NCI-H2107 (cell line): Measurements from ENCODE around the gene TRAF3IP3.
A peak's percentile ranks its signal among the peaks of the same experiment; 100 is the strongest.
"Not testable (repeated sequence)": the region's sequence is repeated elsewhere in the genome, so short reads cannot be mapped to it uniquely, and the experiment has no call there.

Source experiments
- DNase-seq: peaks from one replicate; lab custom pipeline; 2025; lab: John Stamatoyannopoulos, UW

The TRAF3IP3 gene

DNA sequence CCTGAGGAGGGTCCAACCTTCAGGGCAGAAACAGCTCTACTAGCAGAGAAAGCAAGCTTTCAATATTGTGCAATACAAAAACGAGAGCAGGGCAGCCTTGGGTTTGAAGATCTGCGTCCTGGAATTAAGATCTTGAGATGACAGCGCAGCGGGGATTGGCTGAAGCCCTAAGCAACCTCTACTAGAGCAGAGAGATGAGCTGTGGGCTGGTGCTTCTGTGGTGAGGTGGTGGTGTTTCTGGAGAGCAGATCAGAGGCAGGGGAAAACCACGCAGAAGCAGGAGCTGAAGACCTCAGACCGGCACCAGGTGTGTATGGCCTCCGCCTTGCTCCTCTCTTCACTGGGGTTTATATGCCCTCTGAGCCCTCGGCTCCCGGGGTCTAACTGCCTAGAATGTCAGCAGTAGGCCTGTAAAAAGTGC, 12.5 kb downstream of the TRAF3IP3 start:
- DNase-seq = no peak

DNA sequence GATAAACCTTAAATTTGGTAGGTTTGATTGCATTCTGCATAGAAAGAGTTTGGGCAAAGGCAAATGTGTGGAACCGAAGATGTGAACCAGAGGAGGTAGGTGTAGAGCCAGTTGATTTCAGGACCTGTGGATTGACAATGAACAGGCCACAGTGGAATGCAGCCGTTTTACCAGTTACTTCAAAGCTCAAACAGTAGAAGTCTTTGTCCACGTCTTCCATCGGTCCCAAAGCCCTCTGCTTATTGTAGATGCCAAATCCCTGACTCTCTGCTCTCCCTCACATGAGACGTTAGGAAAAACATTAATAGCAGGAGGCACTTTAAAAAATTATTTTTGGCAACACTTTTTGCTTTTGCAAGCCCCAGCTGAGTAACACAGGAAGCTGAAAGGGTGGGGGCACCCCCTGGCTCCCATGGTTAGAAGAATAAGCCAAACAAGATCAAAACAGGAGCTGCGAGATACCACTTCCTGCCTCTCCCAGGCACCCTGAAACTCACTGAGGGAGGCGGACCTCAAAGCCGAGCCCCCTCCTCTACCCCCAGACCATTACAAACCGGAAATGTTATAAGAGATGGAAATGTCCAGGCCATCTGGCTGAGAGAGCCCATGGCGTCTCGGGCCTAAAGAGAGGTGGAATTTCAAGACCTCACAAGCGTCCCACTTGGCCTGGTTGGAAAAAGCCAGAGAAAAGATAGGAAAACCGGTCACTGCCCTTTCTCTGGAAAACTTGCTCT, 13.5 kb downstream of the TRAF3IP3 start:
- no peak for DNase-seq

DNA sequence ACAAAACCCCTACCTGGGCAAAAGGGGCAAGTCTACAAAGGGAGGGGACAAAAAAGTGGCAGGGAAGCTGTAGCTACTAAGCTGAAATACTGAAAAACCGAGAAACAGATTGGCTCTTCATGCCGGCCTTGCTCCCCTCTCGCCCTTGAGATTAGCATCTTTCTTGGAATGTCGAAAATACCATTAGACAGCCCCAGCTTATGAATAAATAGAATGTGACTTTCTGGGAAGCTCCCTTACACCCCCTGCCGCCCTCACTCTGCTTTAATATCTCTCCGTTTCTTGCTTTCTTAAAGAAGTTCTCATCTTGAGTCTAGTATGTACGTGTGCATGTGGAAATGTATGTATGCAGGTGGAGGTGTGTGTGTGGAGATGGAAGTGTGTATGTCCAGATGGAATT, 14.1 kb downstream of the TRAF3IP3 start:
- no peak for DNase-seq

DNA sequence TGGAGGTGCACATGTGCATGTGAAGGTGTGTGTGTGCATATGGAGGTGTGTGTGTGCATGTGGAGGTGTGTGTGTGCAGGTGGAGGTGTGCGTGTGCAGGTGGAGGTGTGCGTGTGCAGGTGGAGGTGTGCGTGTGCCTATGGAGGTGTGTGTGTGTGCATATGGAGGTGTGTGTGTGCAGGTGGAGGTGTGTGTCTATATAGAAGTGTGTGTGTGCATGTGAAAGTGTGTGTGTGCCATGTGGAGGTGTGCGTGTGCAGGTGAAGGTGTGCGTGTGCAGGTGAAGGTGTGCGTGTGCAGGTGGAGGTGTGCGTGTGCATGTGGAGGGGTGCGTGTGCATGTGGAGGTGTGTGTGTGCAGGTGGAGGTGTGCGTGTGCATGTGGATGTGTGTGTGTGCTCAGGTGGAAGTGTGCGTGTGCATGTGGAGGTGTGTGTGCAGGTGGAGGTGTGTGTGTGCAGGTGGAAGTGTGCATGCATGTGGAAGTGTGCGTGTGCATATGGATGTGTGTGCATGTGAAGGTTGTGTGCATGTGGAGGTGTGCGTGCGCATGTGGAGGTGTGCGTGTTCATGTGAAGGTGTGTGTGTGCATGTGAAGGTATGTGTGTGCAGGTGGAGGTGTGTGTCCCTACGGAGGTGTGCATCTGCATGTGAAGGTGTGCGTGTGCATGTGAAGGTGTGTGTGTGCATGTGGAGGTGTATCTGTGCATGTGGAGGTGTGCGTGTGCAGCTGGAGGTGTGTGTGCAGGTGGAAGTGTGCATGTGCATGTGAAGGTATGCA, 15.0 kb downstream of the TRAF3IP3 start:
- DNase-seq = no peak

DNA sequence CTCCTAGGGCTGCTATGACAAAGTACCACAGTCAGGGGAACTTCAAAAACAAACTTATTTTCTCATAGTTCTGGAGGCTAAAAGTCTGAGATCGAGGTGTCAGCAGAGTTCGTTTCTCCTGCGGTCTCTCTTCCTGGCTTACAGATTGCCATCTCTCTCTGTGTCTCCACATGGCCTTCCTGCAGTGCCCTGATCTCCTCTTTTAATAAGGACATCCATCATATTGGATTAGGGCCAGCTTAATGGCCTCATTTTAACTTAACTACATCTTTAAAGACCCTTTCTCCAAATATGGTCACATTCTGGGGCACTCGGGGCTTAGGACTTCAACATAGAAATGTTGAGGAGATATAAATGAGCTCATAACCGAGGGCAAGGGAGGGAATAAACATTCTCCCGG, 16.3 kb downstream of the TRAF3IP3 start:
- no peak for DNase-seq

DNA sequence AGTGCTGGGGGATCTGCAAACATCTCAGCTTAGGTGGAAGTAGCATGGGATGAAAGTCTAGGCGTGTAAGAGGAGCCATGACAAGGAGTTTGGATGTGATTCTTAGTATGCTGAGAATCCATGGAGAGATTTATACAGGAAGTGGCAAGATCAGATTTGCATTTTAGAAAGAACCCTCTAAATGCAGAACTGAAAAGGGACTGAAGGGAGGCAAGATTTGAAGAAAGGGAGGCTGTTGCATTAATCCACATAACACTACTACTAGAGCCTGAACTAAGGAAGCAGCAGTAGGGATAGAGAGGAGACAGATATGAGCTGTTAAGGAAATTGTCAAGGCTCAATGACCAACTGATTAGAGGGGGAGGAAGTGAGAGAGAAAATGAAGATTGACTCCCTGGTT, 18.7 kb downstream of the TRAF3IP3 start:
- no peak for DNase-seq

DNA sequence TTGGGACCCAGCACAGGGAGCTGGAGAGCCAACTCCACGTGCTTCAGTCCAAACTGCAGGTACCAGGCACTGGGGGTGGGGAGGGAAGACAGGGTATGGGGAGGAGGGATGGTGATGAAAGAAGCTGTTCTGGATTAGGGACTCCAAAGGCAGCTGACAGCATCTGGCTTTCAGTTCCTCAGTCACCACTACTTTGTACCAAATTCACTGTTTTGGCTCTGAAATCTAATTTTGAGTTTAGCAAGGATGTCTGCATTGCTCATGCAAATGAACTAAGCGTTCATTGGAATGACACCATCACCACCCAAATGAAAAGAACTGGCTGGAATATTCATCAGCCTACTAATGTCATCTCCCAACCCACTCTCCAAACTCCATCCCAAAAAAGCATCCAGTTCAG, 19.8 kb downstream of the TRAF3IP3 start:
- no peak for DNase-seq

DNA sequence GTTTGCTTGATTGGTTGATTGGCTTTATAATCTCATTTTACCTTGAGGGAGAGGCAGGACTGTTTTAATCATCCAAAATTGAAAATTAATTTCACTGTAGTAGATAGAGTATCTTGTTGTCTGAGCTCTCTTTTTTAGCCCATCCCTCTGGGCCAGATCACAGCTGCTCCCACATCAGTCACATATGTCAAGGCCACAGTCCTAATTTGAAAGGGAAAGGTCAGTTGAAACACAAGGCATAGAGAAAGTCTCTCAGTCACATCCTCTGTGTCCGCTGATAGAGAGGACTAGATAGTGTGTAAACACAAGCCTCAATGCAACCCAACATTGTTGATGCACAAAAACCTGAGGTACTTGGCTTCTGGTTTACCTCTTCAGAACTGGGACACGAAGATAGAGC, 21.7 kb downstream of the TRAF3IP3 start:
- DNase-seq = no peak

DNA sequence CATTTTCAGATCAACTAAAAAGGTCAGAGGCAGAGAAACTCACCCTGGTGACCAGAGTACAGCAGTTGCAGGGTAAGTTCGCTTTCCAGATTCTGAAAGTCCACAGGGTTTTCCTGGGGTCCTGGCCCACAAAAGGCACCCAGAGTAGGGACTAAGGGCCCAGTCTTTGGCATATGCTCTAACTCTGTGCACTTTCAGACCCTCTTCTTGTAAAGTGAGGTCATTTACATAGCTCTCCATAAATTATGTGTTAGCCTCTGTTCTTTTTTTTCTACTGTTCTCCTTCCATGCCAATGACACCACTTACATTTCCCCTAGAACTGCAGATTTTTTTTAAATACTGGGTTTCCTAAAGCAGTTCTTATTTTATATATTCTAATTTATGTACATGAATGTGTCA, 22.2 kb downstream of the TRAF3IP3 start:
- no peak for DNase-seq

DNA sequence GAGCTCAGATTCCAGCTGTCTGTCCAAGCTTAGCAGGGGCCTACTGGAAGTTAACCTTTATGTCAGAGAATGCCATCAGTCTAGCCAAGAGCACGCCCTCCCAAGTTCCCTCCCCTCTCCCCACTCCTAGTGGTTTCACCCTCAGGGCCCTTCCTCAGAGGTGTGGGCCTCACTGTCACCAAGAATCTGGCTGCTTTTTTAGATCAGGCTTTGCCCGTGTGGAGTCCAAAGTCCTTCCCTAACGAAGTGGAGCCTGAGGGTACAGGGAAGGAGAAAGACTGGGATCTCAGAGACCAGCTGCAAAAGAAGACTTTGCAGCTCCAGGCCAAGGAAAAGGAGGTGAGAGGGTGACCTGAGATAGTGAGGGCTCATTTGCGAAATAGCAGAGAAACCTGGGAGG, 24.4 kb downstream of the TRAF3IP3 start:
- no peak for DNase-seq

DNA sequence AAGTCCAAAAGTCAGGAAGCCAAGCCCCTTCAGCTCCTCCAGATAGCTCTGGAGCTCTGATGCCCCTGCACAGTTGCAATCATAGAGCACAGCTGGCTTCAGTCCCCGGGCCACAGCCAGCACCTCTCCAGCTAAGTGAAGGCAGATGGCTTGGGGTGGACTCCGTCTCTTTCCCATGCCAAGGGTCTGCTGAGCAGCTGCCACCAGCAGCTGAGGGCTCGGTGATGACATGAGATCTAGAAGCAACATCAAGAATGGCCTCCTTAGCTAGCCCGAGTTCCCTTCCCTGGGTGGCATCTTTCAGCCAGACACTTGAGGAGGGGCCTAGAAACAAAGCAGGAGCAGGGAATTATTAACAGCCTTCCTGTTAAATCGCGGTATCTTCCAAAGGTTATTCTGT, 27.5 kb downstream of the TRAF3IP3 start:
- DNase-seq = no peak

DNA sequence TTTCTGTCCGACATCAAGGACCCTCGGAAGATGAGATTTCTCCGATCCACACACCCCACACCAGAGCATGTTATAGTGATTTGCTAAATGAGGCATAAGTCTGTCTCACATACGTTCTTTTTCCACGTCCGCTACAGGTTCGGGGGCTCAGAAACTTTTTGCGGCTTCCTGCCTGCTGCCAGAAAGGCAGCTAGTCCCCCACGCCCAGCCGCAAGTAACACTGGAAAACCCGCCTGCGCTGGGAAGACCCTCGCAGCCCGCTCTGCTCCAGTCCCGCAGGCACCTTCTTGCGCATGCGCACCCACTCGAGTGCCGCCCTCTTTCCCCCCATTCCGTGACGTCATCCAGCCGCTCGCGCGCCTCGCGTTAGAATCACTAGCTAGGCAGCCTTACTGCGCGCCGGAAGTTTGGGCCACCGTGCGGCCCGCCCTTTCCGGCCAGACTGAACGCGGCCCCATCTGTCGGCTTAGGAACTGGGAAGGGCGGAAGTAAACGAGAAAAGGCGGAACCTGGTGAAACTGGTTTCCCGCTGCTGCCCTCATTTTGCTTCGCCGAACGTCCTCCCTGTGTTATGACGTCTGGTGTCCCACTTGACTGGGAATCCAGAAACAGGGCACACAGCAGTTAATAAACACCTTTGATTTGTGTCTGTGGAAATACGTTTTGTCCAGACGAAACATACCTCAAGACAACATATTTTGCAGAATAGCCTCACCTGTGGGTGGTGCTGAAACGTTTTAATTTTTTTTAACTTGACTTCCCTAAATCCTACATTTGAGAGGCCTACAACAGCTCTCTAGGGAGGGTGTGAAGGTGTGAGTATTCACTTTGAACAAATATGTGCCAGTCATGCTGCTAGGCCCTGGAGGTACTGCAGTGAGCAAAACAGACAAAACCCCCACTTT, 28.7 kb downstream of the TRAF3IP3 start, which contains the start of gene C1orf74:
Gene C1orf74, minus strand, starts transcription at position 295 of the 905 bp plus-strand sequence. CDS start 925 bp downstream, outside the sequence.
- peak; percentile 99 for DNase-seq

DNA sequence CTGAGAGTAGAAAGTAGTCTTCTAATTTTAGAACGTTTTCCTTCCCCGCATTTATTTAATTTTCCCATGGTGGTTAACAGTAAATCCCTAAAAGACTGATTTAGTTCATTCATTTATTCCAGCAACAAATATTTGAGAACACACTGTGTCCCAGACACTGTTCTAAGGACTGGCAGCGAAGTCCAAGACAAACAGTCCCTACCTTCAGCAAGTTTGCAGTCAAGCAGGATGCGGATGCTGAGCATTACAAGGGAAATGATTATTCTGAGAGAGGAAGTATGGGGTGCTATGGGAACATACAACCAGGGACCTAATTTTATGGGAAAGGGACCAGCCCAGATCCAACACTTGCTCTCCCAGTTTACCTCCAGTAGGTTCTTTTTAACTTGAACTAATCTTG, 29.7 kb downstream of the TRAF3IP3 start:
- no peak for DNase-seq

DNA sequence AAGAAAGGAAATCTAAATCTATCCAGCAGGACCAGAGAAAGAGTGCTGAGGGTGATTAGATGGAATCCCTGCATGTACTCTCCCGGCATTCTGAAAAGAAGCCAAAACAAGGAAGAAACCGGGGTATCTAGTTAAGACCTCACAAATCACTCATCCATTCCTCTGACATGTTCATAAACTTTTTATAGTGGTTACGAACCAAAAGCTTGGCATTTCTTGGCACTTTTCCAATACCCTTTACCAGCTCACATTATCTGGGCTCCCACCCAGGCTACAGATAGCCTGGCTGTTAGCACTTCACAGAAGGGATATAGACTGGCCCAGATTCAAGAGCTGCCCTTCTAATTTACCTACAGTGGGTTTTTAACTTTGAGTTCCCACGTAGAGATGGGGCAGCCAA, 30.3 kb downstream of the TRAF3IP3 start:
- DNase-seq = no peak

DNA sequence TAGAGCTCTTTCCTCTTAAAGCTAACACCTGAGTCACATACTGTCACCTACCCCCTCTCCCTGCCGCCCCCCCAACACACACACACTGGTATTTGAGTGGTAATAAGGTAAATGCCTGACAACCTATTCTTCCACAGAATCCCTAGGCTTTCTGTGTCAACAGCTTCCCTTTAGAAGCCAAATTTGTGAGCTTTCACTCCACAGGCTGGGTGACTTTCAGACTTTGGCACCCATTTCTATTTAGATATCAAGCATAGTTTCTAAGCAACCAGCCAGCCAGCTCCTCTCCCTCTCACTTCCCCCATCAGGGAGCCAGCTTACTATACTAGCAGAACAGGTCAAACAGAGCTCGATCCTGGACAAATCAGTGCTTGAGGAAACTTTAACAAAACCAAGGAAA, 31.7 kb downstream of the TRAF3IP3 start:
- DNase-seq = no peak

DNA sequence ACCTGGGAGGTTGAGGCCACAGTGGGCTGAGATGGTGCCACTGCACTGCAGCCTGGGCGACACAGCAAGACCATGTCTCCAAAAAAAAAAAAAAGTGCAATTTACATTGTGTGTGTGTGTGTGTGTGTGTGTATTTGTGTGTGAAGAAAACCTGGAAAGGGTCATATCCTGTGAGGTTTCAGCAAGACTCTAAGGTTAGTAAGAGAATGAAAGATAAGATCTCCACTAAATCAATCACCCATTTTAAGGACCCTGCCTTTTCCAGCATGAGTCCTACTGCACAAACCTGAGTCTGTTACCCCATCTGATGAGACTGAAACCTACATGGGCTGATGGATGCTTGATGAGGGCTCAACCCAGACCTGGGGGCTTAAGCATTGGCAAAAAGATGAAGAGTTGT, 33.4 kb downstream of the TRAF3IP3 start:
- no peak for DNase-seq

DNA sequence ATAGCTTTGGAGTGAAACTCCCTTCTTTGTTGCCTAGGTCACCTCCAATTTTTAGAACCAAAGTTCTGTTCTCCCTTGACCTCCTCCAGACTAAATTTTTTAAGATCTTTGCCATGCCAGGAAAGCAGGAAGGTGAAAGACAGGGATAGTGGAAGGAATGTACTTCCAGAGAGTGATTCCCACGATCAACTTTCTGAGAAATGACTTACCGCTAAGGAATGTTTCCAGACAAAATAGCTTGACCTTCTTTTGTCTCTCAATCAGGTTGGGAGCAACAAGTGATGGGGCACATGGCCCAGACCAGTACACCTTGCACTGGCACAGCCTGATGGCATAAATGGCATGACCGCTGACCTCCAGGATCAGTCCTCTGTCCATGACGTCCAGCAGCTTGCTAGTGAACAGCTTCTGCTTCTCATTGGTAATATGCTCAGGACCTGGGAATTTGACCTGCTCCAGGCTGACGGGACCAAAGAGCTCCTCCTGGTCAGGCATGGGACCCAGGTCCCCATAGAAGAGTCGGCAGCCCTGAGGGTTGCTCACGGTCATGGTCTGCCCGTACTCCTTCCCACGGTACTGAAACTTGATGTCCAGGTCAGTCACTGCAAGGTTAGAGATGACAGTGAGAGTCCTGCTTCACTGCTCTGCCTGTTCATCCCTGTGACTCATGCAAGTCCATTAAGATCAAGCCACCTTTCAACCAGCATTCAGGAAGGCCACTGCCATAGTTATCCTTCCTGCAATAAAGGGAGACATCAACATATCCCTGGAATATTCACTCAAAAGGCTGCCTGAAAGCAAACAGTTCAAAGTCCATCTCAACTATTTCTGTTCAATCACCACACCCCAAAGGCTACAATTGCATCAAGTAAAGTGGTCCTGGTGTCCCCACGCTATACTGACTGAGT, 34.7 kb downstream of the TRAF3IP3 start:
- no peak for DNase-seq

DNA sequence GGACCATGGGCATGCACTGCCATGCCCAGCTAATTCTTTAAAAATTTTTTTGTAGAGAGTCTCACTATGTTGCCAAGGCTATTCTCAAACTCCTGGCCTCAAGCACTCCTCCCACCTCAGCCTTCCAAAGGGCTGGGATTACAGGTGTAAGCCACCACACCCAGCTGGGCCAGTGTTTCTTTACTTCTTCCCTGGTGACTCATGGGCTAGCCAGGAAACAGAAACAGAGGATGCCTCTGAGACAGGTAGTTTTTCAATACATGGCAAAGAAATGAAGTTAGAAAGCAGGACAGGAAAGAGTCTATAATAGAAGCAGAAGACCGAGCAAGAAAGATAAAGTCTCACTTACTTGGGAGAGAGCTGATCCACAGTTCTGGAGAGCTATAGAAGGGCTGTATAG, 36.1 kb downstream of the TRAF3IP3 start:
- DNase-seq = no peak

DNA sequence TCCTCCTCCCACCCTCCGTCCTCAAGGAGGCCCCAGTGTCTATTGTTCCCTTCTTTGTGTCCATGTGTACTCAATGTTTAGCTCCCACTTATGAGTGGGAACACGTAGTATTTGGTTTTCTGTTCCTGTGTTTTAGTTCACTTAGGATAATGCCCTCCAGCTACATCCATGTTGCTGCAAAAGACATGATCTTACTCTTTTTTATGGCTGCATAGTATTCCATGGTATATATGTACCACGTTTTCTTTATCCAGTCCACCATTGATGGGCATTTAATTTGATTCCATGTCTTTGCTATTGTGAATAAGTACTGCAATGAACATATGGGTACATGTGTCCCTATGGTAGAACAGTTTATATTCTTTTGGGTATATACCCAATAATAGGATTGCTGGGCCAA, 37.9 kb downstream of the TRAF3IP3 start:
- not testable (repeated sequence) for DNase-seq

DNA sequence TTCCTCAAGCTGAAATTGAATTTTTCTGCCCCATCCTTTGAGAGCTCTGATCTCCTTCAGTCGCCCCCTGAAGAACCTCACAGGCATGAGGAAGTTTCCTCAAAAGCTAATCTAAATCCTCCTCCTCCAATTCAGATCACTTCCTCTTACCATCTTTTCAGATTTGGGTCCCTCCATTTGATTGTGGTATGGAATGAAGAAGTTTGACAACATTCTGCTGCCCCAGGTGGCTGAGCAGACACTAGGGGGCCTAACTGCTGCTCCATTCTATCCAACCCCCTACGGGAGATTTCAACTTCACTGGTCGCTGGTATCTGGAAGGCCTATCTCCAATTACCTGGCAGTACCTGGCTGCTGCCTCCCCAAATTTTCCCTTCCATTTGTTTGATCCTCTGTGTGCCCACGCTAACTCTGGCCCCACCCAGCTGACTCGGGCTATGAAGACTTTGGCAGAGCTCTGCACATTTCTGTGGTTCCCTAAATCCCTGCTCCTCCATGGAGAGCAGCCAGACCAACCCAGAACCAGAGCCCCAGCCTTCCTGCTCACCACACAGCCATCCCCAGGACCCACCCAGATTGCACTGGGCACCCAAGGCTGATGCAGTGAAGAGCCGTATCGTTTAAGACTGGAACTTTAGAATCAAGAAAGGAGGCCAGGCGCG, 42.3 kb downstream of the TRAF3IP3 start:
- no peak for DNase-seq
